GM04504 (cell line): ENCODE measurements around the gene IFNA10.
"Not testable (repeated sequence)": the region's sequence is repeated elsewhere in the genome, so short reads cannot be mapped to it uniquely, and the experiment has no call there.

Experiments used
- DNase-seq: peaks from one replicate; pipeline ENCODE4 v3.0.0-alpha.2; 2012; ENCODE audit warnings: low read depth

Gene IFNA10

GRCh38 chr9:21194867-21195776 lies 11.8 kb downstream of the IFNA10 start:
- DNase-seq = not testable (repeated sequence)

GRCh38 chr9:21187487-21187886 lies 19.5 kb downstream of the IFNA10 start, which contains the start of gene IFNA4:
IFNA4 (minus strand) TSS chr9:21187587; CDS start chr9:21187531, 56 bp downstream.
- not testable (repeated sequence) for DNase-seq

GRCh38 chr9:21182810-21183736 lies 23.9 kb downstream of the IFNA10 start:
- DNase-seq = not testable (repeated sequence)

- DNase-seq = no peak
Measured at GRCh38 chr9:21174671-21175070, 32.3 kb downstream of the IFNA10 start.

GRCh38 chr9:21172156-21172555 lies 34.8 kb downstream of the IFNA10 start:
- no peak for DNase-seq

GRCh38 chr9:21171351-21171750 lies 35.6 kb downstream of the IFNA10 start:
- DNase-seq = no peak

- DNase-seq = not testable (repeated sequence)
Measured at GRCh38 chr9:21166560-21166959, 40.4 kb downstream of the IFNA10 start, which contains the start of gene IFNA21. IFNA21 (minus strand) TSS chr9:21166660; CDS start chr9:21166612, 48 bp downstream.

GRCh38 chr9:21165516-21165915 lies 41.4 kb downstream of the IFNA10 start:
- DNase-seq = no peak

- no peak for DNase-seq
Measured at GRCh38 chr9:21160178-21160577, 46.8 kb downstream of the IFNA10 start.
